HK-2 (cell line): ENCODE results near the gene ZNF236.

Experiments used
- DNase-seq: peaks from one replicate; pipeline ENCODE4 v3.0.0-alpha.2; 2018; ENCODE audit not compliant: unreplicated experiment

Gene ZNF236

DNA sequence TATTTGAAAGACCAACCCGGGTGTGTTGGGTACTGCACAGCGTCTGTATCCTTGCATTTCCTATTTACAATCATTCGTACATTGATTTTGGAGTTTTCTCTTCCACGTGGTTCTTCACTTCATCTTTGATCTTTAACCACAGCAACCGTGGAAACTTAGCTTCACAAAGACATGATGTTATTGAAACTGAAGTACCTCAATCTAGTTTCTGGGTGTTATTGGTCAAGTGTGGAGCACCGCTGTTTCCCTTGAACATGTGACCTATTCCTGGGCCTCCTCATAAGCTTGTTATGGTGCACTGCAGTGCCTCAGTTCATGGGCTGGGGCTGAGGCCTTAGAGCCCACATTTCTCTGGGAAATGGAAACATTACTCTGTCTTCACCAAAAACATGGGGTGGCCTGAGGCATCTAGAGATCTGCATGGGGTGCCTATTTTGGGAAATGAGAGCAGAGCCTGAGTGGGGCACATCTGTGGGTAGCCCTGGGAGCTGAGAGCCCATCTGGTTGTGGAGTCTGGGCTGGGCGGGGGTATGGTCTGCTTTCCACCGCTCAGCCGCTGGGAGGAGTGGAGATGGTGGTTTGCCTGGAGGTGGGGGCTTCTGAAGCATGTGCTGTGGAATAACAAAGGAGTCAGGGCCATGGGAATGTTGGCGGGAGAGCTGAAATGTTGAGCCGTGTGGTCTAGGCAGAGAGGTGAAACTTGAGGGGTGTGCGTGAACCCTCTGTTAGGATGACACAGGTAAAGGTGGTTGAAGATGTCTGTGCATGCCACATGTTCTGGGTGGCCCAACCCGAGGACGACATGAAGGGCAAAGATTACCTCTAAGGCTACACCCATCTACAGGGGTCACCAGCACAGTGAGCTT lies 37.4 kb downstream of the ZNF236 start:
- no peak for DNase-seq

GRCh38 chr18:76860411-76860810 lies 38.1 kb downstream of the ZNF236 start:
- no peak for DNase-seq

- no peak for DNase-seq
These were observed 44.3 kb downstream of the ZNF236 start for GRCh38 chr18:76866666-76867065.

GRCh38 chr18:76873311-76873710 lies 51.0 kb downstream of the ZNF236 start:
- no peak for DNase-seq

DNA sequence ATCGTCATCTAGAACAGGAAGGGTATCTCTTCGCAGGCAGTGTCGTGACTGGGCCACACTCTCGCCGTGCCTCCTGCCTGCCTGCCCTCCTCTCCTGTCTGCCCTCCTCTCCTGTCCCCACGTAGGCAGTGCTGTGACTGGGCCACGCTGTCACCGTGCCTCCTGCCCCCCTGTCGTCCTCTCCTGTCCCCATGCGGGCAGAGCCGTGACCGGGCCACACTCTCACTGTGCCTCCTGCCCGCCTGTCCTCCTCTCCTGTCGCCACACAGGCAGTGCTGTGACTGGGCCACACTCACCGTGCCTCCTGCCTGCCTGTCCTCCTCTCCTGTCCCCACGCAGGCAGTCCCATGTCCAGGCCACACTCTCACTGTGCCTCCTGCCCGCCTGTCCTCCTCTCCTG lies 51.4 kb downstream of the ZNF236 start:
- DNase-seq: no peak

GRCh38 chr18:76874642-76875389 lies 52.5 kb downstream of the ZNF236 start:
- DNase-seq: no peak

DNA sequence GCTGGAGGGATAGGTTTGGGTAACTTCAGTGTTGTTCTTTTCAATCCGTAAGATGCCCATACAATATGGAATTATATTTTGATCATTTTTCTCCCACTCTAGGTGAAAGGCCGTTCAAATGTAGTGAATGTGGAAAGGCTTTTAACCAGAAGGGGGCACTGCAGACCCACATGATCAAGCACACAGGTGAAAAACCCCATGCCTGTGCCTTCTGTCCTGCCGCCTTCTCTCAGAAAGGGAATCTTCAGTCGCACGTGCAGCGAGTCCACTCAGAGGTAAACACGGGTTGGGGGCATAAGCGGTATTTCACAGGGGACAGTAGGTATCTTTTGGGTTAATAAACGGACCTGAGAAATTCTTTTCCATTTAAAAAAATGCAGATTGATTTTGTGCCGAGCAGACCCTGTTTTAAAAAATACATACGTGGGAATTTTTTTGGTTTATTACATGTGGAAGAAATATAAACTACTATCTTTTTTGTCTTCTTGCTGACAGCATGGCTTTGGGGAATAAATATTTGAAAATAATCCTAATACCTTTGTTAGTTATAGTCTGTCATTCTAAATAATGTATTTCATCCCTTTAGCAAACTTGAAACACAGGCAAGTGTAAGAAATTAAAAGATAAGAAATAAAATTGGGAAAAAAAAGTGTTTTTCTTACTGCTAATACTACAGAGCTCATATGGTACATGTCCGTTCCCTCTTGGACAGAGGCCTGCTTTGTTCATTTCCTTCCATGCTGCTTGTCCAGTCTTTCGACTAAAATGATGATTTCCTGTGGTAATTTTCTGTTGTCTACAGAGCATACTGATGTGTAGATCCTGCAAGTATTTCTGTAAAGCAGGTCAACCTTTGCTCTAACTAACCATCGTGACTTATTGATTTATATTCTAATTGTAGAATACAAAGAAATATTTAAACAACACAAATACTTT lies 53.3 kb downstream of the ZNF236 start:
- DNase-seq: peak; percentile 12

GRCh38 chr18:76878426-76878825 lies 56.1 kb downstream of the ZNF236 start:
- DNase-seq: no peak

DNA sequence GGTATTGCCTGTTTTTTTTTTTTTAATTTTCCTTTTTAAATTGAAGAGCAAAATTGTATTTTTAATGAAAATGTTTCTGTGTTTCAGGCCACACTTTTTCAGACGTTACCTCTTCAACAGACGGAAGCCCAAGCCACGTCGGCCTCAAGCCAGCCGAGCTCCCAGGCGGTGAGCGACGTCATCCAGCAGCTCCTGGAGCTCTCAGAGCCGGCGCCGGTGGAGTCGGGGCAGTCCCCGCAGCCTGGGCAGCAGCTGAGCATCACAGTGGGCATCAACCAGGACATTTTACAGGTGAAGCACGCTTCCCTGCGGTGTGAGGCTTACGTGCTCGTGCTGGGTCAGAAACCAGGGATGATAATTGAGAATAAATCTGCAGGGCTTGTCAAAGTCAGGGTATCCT lies 57.7 kb downstream of the ZNF236 start:
- DNase-seq: no peak

DNA sequence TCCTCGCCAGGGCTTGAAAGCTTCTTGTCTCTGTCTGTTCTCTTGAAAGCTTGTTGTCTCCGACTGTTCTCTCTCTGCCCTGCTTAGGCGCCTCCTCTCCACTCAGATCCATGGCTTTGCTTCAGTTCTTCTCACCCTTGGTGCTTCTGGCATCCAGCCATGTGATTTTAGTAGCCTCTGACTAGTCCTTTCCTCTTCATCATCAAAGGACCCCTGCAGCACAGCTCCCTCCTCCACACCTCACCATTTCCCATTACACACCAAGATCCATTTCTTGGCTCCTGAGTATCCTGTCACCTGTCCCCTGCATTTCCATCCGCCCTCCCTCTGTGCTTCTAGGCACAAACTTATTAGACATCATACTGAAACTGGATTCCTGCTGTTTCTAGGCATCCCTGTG lies 59.4 kb downstream of the ZNF236 start:
- no peak for DNase-seq

DNA sequence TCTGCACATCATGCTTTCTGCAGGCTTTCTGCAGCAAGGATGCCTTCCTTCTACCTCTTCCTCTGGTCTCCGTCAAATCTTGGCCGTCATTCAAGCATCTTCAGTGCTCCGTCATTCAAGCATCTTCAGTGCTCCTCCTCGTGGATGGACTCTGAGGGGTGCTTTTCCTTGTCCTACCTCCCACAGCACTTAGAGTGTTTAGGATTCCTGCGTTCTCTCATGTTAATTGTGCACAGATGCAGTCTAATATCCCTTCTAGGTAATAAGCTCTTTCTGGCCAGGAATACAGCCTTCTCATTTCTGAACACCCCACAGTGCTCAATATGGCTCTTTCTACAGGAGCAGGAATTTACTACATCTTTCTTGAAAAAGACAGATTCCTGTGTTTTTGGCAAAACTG lies 59.8 kb downstream of the ZNF236 start:
- no peak for DNase-seq

- no peak for DNase-seq
These were observed 62.6 kb downstream of the ZNF236 start for GRCh38 chr18:76885001-76885400.

DNA sequence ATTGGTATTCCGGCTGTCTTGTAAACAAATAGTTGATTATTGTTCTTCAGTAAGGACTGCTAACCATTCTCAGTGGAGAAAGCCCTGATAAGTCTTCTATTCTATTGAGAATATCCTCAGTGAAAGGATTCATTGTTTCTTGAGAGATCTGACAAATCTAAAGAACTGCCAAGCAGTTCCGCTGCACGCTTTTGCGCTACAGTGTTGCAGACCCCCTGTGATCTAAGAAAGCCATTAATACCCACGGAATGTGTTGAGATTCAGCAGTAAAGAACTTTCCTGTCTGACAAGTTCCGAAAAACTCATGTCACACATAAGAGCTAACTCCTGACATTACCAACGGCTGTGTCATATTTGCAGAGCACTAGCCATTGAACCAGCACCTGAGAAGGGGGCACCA lies 63.8 kb downstream of the ZNF236 start:
- no peak for DNase-seq

GRCh38 chr18:76889091-76889699 lies 66.8 kb downstream of the ZNF236 start:
- no peak for DNase-seq

DNA sequence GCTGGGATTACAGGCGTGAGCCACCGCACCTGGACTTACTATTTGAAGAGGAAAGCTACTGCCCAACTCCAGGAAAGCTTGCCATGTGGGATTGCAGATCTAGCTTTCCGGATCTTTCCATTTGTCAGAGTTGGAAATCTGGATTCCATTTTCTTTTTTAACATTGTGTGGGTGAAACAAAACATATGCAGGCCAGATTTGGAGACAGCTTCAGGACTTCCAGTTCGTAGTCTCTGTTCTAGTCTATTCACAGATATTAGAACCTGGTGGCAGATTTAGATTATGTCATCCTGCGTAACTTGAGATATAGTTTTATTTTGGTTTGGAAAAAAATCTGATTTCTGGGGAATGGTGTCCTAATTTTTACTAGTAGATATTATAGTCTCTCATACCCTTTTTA lies 70.5 kb downstream of the ZNF236 start:
- no peak for DNase-seq

DNA sequence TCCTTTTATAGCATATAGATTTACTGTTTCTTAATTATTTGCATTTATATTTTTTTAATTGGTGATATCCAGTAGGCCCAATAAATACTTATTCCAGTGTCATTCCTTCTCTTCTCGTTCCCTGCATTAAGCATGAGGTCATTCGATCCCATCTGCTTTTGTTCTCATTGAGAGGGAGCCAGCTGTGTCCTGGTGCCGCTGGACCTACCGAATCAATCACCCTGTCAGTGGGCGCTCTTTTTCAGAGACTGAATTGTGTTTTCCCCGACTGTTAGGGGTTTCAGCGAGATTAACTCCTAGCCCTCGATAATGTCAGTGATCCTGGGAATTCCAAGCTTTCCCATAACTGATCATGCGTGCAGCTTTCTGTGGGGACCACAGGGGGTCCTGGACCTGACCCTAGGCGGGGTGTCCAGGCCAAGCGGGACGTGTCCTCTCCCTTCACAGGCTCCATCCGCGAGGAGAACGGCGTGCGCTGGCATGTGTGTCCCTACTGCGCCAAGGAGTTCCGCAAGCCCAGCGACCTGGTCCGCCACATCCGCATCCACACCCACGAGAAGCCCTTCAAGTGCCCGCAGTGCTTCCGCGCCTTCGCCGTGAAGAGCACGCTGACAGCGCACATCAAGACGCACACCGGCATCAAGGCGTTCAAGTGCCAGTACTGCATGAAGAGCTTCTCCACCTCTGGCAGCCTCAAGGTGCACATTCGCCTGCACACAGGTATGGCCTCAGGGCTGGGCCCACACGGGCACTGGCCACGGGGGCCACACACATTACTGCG lies 72.4 kb downstream of the ZNF236 start:
- DNase-seq: no peak

DNA sequence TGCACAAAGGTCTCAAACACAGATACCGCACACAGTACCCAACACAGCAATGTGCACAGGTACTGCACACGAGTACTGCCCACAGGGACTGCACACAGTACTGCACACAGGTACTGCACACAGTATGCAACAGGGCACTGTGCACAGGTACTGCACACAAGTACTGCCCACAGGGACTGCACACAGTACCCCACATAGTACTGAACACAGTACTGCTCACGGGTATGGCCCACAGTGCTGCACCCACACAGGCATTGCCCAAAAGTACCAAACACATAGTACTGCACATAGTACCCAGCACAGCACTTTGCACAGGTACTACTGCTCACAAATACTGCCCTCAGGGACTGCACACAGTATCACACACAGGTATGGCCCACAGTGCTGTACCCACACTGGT lies 73.1 kb downstream of the ZNF236 start:
- DNase-seq: no peak

- DNase-seq: no peak
These were observed 74.3 kb downstream of the ZNF236 start for GRCh38 chr18:76896677-76897076.

DNA sequence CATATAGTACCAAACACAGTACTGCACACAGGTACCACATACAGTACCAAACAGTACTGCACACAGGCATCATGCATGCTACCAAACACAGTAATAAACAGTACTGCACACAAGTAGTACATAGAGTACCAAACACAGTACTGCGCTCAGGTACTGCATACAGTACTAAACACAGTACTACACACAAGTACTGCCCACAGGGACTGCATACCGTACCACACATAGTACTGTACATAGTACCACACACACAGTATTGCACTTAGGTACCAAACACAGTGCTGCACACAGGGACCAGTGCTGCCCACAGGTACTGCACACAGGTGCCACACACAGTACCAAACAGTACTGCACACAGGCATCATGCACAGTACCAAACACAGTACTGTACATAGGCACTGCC lies 74.9 kb downstream of the ZNF236 start:
- DNase-seq: no peak

DNA sequence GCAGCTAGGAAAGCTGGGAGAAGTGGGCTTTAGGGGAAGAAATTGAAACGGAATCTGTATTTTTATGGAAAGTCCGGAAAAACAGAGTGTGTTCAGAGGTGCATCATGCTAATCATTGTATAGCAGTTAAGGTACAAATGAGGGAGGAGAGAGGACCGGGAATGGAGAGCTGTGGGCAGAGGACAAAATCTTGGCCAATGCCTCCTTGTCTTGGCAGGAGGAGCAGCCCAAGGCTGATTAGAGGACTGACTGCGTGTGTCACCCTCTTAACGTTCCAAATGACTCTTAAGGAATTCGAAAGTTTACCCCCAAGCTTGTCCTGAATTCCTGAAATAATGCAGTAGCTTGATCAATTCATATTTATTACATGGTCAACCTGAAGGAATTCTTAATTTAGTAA lies 81.0 kb downstream of the ZNF236 start:
- no peak for DNase-seq

DNA sequence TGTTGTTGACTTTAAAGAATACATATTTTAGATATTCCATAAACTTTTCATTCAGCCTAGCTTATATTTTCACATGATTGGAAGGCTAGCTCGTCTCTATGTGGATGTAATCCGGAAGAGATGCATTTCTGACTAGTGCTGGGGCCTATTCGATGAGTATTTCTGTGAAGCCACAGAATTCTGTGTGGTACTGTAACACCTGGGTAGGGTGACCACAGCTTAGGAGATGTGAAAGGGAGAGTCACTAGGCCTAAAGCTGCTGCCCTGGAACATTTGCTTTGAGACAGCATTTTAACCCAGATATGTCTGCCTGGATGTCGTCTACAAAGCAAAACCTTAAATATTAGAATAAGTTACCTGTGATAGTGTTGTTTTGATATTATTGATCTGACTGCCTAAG lies 83.5 kb downstream of the ZNF236 start:
- DNase-seq: no peak
